ENCODE data around the gene UBQLN1.

UBQLN1 gene

GRCh38 chr9:83707768-83708514, at the start of gene UBQLN1:
TSS of gene UBQLN1 (minus strand) at chr9:83707958. CDS start at chr9:83707679, 279 bp downstream.
- Histone ChIP-seq H3K4me2 (ENCODE audit: low read length) (peak within 1 kb of the TSS; percentile 81), H3K36me3 (ENCODE audit: control insufficient read depth, low read length) (peaks cover 21% of the 10 kb centered on the region), H3K27ac (ENCODE audit: low read depth, low read length) (peak within 1 kb of the TSS; percentile 74), H3F3A (ENCODE audit: control insufficient read depth, insufficient read depth) (no peaks in the 10 kb centered on the region), H3K79me2 (ENCODE audit: control insufficient read depth, low read length) (peaks cover 55% of the 10 kb centered on the region), H3K4me3 (ENCODE audit: low read length) (peak within 1 kb of the TSS; percentile 86), H3K9me2 (replicated peaks; ENCODE audit: control insufficient read depth, low read length) (no peaks in the 10 kb centered on the region), H3K4me1 (ENCODE audit: control insufficient read depth, low read length) (peaks cover 35% of the 10 kb centered on the region), H3K27me3 (ENCODE audit: control insufficient read depth, low read length) (no peaks in the 10 kb centered on the region), H4K20me1 (ENCODE audit: control insufficient read depth, insufficient read depth, low read depth, low read length) (peaks cover 10% of the 10 kb centered on the region), H3K9me3 (ENCODE audit: control insufficient read depth, insufficient read depth, low read length) (no peaks in the 10 kb centered on the region)
- TF ChIP-seq CTCF (IDR thresholded peaks at IDR 0.05; ENCODE audit: low read depth, low read length, poor library complexity, severe bottlenecking), result no peak
- TF ChIP-seq EZH2phosphoT487 (IDR thresholded peaks at IDR 0.05; ENCODE audit: borderline replicate concordance, low read length), result no peak

GRCh38 chr9:83754383-83754977, 46.7 kb upstream of the UBQLN1 start:
- Histone ChIP-seq H3F3A (ENCODE audit: control insufficient read depth, insufficient read depth) (no peaks in the 10 kb centered on the region), H3K9me3 (ENCODE audit: control insufficient read depth, insufficient read depth, low read length) (no peaks in the 10 kb centered on the region), H3K36me3 (ENCODE audit: control insufficient read depth, low read length) (no peaks in the 10 kb centered on the region), H3K27ac (ENCODE audit: low read depth, low read length) (no peak overlapping the region), H3K4me1 (ENCODE audit: control insufficient read depth, low read length) (peaks cover 11% of the 10 kb centered on the region), H3K4me2 (ENCODE audit: low read length) (0 out of 2 replicates have a peak overlapping the region, but pooled peaks have one; percentile 11), H3K27me3 (ENCODE audit: control insufficient read depth, low read length) (no peaks in the 10 kb centered on the region), H3K4me3 (ENCODE audit: low read length) (no peak overlapping the region), H4K20me1 (ENCODE audit: control insufficient read depth, insufficient read depth, low read depth, low read length) (no peaks in the 10 kb centered on the region), H3K9me2 (replicated peaks; ENCODE audit: control insufficient read depth, low read length) (no peaks in the 10 kb centered on the region), H3K79me2 (ENCODE audit: control insufficient read depth, low read length) (no peaks in the 10 kb centered on the region)
- TF ChIP-seq CTCF (IDR thresholded peaks at IDR 0.05; ENCODE audit: low read depth, low read length, poor library complexity, severe bottlenecking), result no peak
- no peak for TF ChIP-seq EZH2phosphoT487 (IDR thresholded peaks at IDR 0.05; ENCODE audit: borderline replicate concordance, low read length)

- Histone ChIP-seq H3K4me3 (ENCODE audit: low read length) (no peak overlapping the region), H3F3A (ENCODE audit: control insufficient read depth, insufficient read depth) (0 out of 2 replicates have a peak, but pooled peaks cover 2% of the 10 kb centered on the region), H3K79me2 (ENCODE audit: control insufficient read depth, low read length) (no peaks in the 10 kb centered on the region), H3K9me3 (ENCODE audit: control insufficient read depth, insufficient read depth, low read length) (no peaks in the 10 kb centered on the region), H3K9me2 (replicated peaks; ENCODE audit: control insufficient read depth, low read length) (no peaks in the 10 kb centered on the region), H3K4me2 (ENCODE audit: low read length) (no peak overlapping the region), H3K27ac (ENCODE audit: low read depth, low read length) (no peak overlapping the region), H3K4me1 (ENCODE audit: control insufficient read depth, low read length) (peaks cover 10% of the 10 kb centered on the region), H3K36me3 (ENCODE audit: control insufficient read depth, low read length) (no peaks in the 10 kb centered on the region), H4K20me1 (ENCODE audit: control insufficient read depth, insufficient read depth, low read depth, low read length) (no peaks in the 10 kb centered on the region), H3K27me3 (ENCODE audit: control insufficient read depth, low read length) (no peaks in the 10 kb centered on the region)
- TF ChIP-seq EZH2phosphoT487 (IDR thresholded peaks at IDR 0.05; ENCODE audit: borderline replicate concordance, low read length) (no peak), CTCF (IDR thresholded peaks at IDR 0.05; ENCODE audit: low read depth, low read length, poor library complexity, severe bottlenecking) (no peak)
These were observed 41.9 kb upstream of the UBQLN1 start for GRCh38 chr9:83749706-83750105.
